GM13976 (cell line): ENCODE results near the gene RNF207.

Experiments
- DNase-seq: peaks from one replicate; pipeline ENCODE4 v3.0.0; 2012; ENCODE audit warnings: low spot score
- in situ Hi-C: fragments of 300-500 bp; cut with MboI; formaldehyde crosslinking; loops from one replicate; pipeline ENCODE4 v1.12.0; 2022; ENCODE audit warnings: low sequenced_read_pairs, mixed read lengths, inconsistent platforms; ENCODE audit not compliant: unreplicated experiment
- TF ChIP-seq, protein P1 (sequence below): IDR thresholded peaks from 2 replicates; pipeline ENCODE4 v1.5.1; 2012; ENCODE audit warnings: borderline replicate concordance, mild to moderate bottlenecking; ENCODE audit not compliant: insufficient read depth; ENCODE audit errors: extremely low read depth, missing control alignments, control extremely low read depth

RNF207 gene

GRCh38 chr1:6220236-6220635, 14.3 kb downstream of the RNF207 start:
- in situ Hi-C loops, result no loop called here
- no peak for DNase-seq
- TF ChIP-seq, protein P1, sequence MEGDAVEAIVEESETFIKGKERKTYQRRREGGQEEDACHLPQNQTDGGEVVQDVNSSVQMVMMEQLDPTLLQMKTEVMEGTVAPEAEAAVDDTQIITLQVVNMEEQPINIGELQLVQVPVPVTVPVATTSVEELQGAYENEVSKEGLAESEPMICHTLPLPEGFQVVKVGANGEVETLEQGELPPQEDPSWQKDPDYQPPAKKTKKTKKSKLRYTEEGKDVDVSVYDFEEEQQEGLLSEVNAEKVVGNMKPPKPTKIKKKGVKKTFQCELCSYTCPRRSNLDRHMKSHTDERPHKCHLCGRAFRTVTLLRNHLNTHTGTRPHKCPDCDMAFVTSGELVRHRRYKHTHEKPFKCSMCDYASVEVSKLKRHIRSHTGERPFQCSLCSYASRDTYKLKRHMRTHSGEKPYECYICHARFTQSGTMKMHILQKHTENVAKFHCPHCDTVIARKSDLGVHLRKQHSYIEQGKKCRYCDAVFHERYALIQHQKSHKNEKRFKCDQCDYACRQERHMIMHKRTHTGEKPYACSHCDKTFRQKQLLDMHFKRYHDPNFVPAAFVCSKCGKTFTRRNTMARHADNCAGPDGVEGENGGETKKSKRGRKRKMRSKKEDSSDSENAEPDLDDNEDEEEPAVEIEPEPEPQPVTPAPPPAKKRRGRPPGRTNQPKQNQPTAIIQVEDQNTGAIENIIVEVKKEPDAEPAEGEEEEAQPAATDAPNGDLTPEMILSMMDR, result no peak

- TF ChIP-seq, protein P1, result no peak
- in situ Hi-C loops, result no loop called here
- DNase-seq, result no peak
These were observed 15.4 kb downstream of the RNF207 start for GRCh38 chr1:6221210-6221784.

DNA sequence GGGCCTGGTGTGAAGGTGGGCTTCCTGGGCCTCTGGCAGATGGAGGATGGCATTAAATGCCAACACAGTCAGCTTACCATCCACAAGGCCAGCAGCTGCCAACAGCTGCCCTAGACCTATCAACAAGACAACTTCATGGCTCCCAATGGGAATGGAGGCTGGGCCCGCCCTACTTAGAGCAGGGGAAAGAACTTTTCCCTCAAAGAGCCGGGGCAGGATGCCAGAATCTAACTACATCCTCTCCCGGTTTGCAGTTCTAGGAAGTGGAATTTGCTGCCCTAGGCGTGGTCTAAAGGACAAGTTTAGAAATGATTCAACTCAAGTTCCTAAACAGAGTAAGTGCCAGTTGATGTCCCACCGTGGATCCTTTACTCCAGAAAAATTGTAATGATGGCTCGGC, 16.7 kb downstream of the RNF207 start:
- no peak for DNase-seq
- TF ChIP-seq, protein P1, result no peak
- in situ Hi-C loops, result no loop called here

DNA sequence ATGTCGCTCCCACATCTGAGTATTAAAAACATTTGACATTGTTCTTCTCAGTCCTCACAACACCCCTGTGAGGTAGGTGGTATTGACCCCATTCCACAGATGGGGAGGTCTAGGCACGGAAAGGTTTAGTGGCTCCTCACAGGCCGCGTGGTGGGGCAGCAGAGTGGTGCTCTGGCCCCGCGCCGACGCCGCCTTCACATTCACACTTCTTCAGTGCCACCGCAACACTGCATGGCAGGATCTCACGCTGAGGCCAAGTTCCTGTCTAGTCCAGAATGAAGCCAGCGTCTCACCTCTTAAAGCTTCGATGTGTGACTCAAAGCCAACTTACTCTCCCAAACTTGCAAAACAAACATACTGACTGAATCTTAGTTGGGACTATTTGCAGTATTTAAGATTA, 17.7 kb downstream of the RNF207 start:
- DNase-seq, result no peak
- TF ChIP-seq, protein P1, result no peak
- in situ Hi-C loops, result no loop called here

DNA sequence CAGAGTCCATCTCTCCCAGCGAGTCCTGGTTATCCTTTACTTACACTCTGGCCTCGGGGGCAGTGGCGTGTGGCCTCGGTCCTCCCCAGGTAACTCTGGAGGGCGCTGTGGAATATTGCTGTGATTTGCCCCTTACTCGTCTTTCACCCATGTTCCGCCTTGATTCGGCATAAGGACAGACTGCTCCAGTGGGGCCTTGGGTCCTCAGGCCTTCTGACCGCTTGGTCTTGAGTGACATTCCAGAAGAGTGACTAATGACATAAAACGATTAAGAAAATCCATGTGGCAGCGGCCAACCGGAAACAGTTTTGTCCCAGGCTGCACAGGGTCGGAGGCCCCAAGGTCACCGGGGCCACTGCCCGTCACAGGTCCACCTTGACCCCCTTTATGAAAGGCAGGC, 18.8 kb downstream of the RNF207 start:
- TF ChIP-seq, protein P1, result no peak
- no peak for DNase-seq
- in situ Hi-C loops, result no loop called here

DNA sequence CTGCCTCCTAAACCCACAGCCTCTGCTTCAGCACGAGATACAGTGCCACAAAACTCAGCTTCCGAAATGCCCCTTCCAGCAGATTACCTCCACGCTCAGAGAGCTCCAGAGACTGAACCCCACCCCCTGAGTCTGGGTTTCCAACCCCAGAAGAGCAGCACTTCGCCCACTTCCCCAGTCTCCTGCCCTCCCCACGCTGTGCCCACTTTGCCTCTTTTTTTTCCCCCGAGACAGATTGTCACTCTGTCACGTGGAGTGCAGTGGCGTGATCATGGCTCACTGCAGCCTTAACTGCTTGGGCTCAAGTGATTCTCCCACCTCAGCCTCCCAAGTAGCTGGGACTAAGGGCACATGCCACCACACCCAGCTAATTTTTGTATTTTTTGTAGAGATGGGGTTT, 19.7 kb downstream of the RNF207 start:
- TF ChIP-seq, protein P1, result no peak
- no peak for DNase-seq
- in situ Hi-C loops, result no loop called here
